HG03378 (cell line): ENCODE measurements around the gene UBTD1.

Experiments used
- ATAC-seq: cut with Tn5 transposase; IDR thresholded peaks from one replicate; pipeline ENCODE4 v1.9.1; 2021; ENCODE audit warnings: mild to moderate bottlenecking, moderate library complexity; ENCODE audit not compliant: unreplicated experiment

The UBTD1 gene

DNA sequence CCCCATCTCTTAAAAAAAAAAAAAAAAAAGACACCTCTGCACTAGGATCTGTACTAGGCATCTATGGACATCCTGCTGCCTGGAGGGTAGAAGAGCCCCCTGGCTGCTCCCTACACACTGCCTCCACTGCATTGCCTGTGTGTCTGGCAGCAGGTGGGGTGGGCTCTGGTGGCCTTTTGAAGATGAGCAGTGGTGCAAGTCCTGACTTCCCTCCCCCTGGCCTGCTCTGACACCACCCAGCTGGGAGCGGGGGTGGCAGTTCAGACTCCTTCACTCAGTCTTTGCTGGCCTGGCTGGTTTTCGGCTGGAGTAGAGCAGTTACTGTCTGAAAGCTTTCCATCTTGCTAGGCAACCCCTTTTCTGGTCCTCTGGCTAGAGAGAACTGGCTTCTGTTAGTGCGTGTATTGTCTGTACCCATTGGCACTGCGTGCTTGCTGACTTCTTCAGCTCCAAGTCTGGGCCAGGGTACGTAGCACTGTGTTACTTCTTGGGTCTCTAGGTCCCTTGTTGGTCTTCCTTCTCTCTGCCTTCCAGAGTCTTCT lies 108.4 kb downstream of the UBTD1 start:
- ATAC-seq = no peak

DNA sequence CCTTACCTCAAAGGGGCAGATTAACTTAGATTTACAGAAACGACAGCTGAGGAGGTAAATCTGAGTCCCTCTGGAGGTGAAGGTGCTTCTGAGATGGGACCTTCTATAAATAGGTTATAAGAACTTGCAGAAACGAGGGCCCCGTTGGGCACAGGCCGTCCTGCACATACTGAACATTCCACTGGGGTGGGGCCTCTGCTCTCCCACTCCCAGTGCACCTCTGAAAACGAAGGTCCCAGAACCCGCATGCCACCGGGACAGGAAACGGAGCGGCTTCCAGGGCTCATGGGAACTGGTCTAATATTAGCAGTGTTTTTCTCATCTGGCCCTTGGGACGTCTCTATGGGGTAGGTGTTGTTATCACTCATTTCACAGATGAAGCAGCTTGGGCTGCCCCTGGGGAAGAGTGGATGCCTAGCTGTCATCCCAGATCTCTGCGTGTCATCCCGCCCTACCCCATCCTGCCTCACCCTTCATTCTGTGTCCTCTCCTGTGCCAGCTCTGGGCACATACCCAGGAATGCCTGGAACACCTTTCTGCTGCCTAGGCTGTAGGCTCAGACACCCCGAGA lies 110.4 kb downstream of the UBTD1 start:
- ATAC-seq = no peak

DNA sequence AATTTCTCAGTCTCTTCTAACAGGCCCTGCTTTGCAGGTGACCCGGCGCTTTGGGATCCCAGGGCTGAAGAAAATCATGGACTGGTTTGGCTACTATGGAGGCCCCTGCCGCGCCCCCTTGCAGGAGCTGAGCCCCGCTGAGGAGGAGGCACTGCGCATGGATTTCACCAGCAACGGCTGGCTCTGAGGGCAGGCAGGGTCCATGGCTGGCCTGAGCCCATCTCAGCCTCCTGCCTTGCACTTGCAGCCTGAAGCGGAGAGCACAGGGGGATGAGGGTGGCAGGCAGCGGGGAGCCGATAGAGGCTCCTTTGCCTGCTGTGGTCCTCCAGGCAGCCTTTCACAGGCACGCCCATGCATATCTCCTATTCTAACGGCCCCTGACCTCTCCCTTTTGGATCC lies 112.7 kb downstream of the UBTD1 start:
- no peak for ATAC-seq

DNA sequence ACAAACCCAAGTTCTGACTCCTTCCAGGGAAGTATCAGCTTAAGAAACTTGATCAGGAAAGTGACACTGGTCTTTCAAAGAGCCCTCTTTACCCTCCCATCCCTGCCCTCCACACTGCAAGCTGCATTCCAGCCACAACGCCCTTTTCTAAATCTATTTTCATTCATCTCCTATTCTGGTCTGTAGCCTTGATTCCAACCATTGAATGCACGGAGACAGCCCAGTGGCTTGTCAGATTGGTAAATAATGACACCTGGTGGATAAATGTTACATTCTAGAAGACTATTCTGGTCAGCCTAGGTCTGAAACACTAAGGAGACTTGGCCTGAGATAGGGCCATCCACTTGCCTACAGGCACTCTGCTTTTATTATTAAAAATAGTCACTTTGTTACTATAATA lies 113.7 kb downstream of the UBTD1 start:
- no peak for ATAC-seq

DNA sequence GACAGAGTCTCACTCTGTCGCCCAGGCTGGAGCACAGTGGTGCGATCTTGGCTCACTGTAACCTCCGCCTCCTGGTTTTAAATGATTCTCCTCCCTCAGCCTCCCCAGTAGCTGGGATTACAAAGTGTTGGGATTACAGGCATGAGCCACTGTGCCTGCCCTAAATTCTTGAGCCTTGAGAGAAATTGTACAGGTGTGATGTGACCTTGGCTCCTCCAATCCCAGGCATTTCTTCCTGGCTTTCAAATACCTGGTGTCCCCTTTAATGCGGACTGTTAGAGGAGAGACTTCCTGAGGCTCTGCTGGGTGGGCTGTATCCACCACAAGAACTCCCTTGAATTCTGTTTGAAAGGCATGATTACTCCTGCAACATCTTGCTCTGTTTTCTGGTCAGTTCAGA lies 119.6 kb downstream of the UBTD1 start:
- no peak for ATAC-seq

DNA sequence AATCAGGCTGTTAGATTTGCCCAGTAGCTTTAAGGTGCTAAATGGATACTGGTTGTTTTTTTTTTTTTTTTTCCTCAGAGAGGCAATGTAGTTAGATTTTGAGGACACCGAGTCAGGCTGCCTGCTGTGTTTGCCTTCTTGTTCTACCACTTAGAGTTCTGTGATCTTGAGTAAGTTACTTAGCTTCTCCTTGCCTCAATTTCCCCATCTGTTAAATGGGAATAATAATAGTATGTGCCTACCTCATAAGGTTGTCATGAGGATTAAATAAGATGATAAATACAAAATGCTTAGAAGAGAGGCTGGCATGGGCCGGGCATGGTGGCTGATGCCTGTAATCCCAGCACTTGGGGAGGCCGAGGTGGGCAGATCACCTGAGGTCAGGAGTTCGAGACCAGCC lies 120.0 kb downstream of the UBTD1 start:
- ATAC-seq = no peak
